SU-DHL-6 (cell line): ENCODE data around the gene TRIM6.

ENCODE experiments used
- H2AFZ ChIP-seq: fragments of 200-600 bp; sonication (generic); 2 replicates; pipeline ENCODE4 v1.6.1; 2014; ENCODE audit warnings: low read depth, mild to moderate bottlenecking, moderate library complexity, mixed read lengths, antibody characterized with exemption, low read length; ENCODE audit not compliant: severe bottlenecking
- H3F3A ChIP-seq: fragments of 200-600 bp; shearing (Covaris generic); 2 replicates; pipeline ENCODE4 v1.6.0; 2016; ENCODE audit warnings: antibody characterized with exemption, mild to moderate bottlenecking; ENCODE audit not compliant: insufficient read depth
- H3K27ac ChIP-seq: fragments of 200-600 bp; sonication (generic); 2 replicates; pipeline ENCODE4 v1.5.1; 2016; ENCODE audit warnings: low read depth, mild to moderate bottlenecking, low read length, moderate library complexity, mixed read lengths
- H3K27me3 ChIP-seq: fragments of 200-600 bp; sonication (generic), shearing (Covaris generic); 2 replicates; pipeline ENCODE4 v1.6.0; 2014; ENCODE audit warnings: mild to moderate bottlenecking, low read length
- H3K36me3 ChIP-seq: fragments of 200-600 bp; sonication (generic); 2 replicates; pipeline ENCODE4 v1.6.1; 2014; ENCODE audit warnings: mild to moderate bottlenecking, low read length, mixed read lengths
- H3K4me2 ChIP-seq: fragments of 300-600, 200-600 bp; shearing (Covaris generic), sonication (generic); 2 replicates; pipeline ENCODE4 v1.6.0; 2014; ENCODE audit warnings: low read length, low read depth, mild to moderate bottlenecking; ENCODE audit not compliant: poor library complexity, severe bottlenecking
- H3K4me3 ChIP-seq: fragments of 200-600 bp; sonication (generic); 2 replicates; pipeline ENCODE4 v1.5.1; 2014; ENCODE audit warnings: antibody characterized with exemption, low read length, mild to moderate bottlenecking, mixed read lengths; ENCODE audit not compliant: insufficient read depth, poor library complexity, severe bottlenecking
- H3K79me2 ChIP-seq: fragments of 200-600 bp; sonication (generic); 2 replicates; pipeline ENCODE4 v1.6.1; 2014; ENCODE audit warnings: mild to moderate bottlenecking, low read length, moderate library complexity; ENCODE audit not compliant: insufficient read depth
- H3K9ac ChIP-seq: fragments of 200-600 bp; sonication (generic); 2 replicates; pipeline ENCODE4 v1.7.0; 2014; ENCODE audit warnings: mild to moderate bottlenecking, low read length
- H3K9me2 ChIP-seq: fragments of 200-600 bp; sonication (generic); replicated peaks from 2 replicates; pipeline ENCODE4 v1.6.1; 2014; ENCODE audit warnings: low read length; ENCODE audit not compliant: insufficient read depth
- H3K9me3 ChIP-seq: fragments of 200-600 bp; sonication (generic); 2 replicates; pipeline ENCODE4 v1.6.1; 2014; ENCODE audit warnings: low read length, mixed read lengths; ENCODE audit not compliant: insufficient read depth
- H4K20me1 ChIP-seq: fragments of 200-600 bp; sonication (generic); 2 replicates; pipeline ENCODE4 v1.6.1; 2014; ENCODE audit warnings: low read depth, mild to moderate bottlenecking, antibody characterized with exemption, low read length, moderate library complexity, mixed read lengths
- CTCF ChIP-seq: fragments of 200-600 bp; sonication (generic); IDR thresholded peaks from one replicate; pipeline ENCODE4 v1.5.1; 2017; ENCODE audit warnings: antibody characterized with exemption, mild to moderate bottlenecking, low read length, moderate library complexity; ENCODE audit not compliant: insufficient read depth, poor library complexity, severe bottlenecking
- EZH2phosphoT487 ChIP-seq: fragments of 200-600 bp; sonication (generic), shearing (Covaris generic); conservative IDR thresholded peaks from 2 replicates; pipeline ENCODE4 v1.6.1; 2018; ENCODE audit warnings: mild to moderate bottlenecking, antibody characterized with exemption, low read length, moderate library complexity, mixed read lengths

TRIM6 gene

GRCh38 chr11:5596607-5597201 is at the start of gene TRIM6:
TRIM6 (plus strand) TSS chr11:5596637; CDS start chr11:5596898, 261 bp downstream.
- no peaks in the 10 kb centered on the region for H3K9me3 ChIP-seq
- no peaks in the 10 kb centered on the region for H4K20me1 ChIP-seq
- no peak within 1 kb of the TSS for H3K9ac ChIP-seq
- H3K4me3 ChIP-seq, result no peak within 1 kb of the TSS
- H3K79me2 ChIP-seq, result no peaks in the 10 kb centered on the region
- no peaks in the 10 kb centered on the region for H3K9me2 ChIP-seq
- TF ChIP-seq EZH2phosphoT487, result no peak
- TF ChIP-seq CTCF, result no peak
- H3K4me2 ChIP-seq, result no peak within 1 kb of the TSS
- no peak within 1 kb of the TSS for H2AFZ ChIP-seq
- H3K27ac ChIP-seq, result no peak within 1 kb of the TSS
- no peaks in the 10 kb centered on the region for H3F3A ChIP-seq
- no peaks in the 10 kb centered on the region for H3K27me3 ChIP-seq
- no peaks in the 10 kb centered on the region for H3K36me3 ChIP-seq

- Histone ChIP-seq H3K36me3 (no peaks in the 10 kb centered on the region), H3K4me3 (no peak overlapping the region), H2AFZ (no peak overlapping the region), H3K4me2 (no peak overlapping the region), H3K79me2 (no peaks in the 10 kb centered on the region), H3K9me2 (no peaks in the 10 kb centered on the region), H3K27ac (no peak overlapping the region), H3F3A (no peaks in the 10 kb centered on the region), H3K9me3 (no peaks in the 10 kb centered on the region), H3K9ac (no peak overlapping the region), H3K27me3 (no peaks in the 10 kb centered on the region), H4K20me1 (no peaks in the 10 kb centered on the region)
- TF ChIP-seq CTCF, result no peak
- no peak for TF ChIP-seq EZH2phosphoT487
These were observed 48.5 kb upstream of the TRIM6 start for GRCh38 chr11:5547982-5548381.

GRCh38 chr11:5548440-5548839 is 48.0 kb upstream of the TRIM6 start, which contains the start of gene OR52H1:
OR52H1 (minus strand) TSS chr11:5548540; CDS start chr11:5545505, 3,035 bp downstream.
- H3K9ac ChIP-seq, result no peak within 1 kb of the TSS
- no peaks in the 10 kb centered on the region for H3K9me2 ChIP-seq
- H3K27ac ChIP-seq, result no peak within 1 kb of the TSS
- no peaks in the 10 kb centered on the region for H3K9me3 ChIP-seq
- H3K79me2 ChIP-seq, result no peaks in the 10 kb centered on the region
- H3K36me3 ChIP-seq, result no peaks in the 10 kb centered on the region
- TF ChIP-seq CTCF (no peak), EZH2phosphoT487 (no peak)
- H3K4me3 ChIP-seq, result no peak within 1 kb of the TSS
- H3K4me2 ChIP-seq, result no peak within 1 kb of the TSS
- H4K20me1 ChIP-seq, result no peaks in the 10 kb centered on the region
- no peaks in the 10 kb centered on the region for H3K27me3 ChIP-seq
- H3F3A ChIP-seq, result no peaks in the 10 kb centered on the region
- no peak within 1 kb of the TSS for H2AFZ ChIP-seq
